K562 (cell line): ENCODE data around the gene PMEPA1. TPM values are rescaled to one million over a fixed set of nuclear protein-coding genes. Genes with fewer than 3 reads are reported as not detected.

Experiments
- ATAC-seq: fragments of 200-7000 bp; cut with Tn5 transposase; 3 replicates; pipeline ENCODE4 v1.9.1; 2020; ENCODE audit warnings: moderate library complexity
- BruUV-seq: library from RNA; stranded (reverse); fragments of 400-500 nt; replicated peaks from 2 replicates; lab custom pipeline; 2021; lab: Mats Ljungman, UMichigan
- CTCF ChIA-PET: fragments of 300-600 bp; formaldehyde crosslinking; extraction: SDS; loops from one replicate; lab custom pipeline; 2021; ENCODE audit warnings: low intra/inter-chr PET ratio; lab: Yijun Ruan, JAX
- POLR2A ChIA-PET: fragments of 300-600, 350-650 bp; sonication (Branson Sonifier 250); formaldehyde crosslinking; extraction: SDS; loops from one replicate; lab custom pipeline; 2021; ENCODE audit warnings: antibody characterized with exemption, inconsistent platforms; lab: Yijun Ruan, JAX
- DNase-seq, 4 experiments: peaks; one replicate each; pipeline versions ENCODE4 v3.0.0 to v3.0.0-alpha.2; 2011 to 2018; ENCODE audit warnings: low spot score in 3 of 4, mixed read lengths in 3 of 4; ENCODE audit errors: extremely low read depth in 1 of 4
- FAIRE-seq: peaks from 2 replicates; lab custom pipeline; 2011; peaks lifted over from hg19 to GRCh38; lab: Jason Lieb, UNC
- H2AFZ ChIP-seq: 2 replicates; pipeline ENCODE4 v1.6.0; 2011; ENCODE audit warnings: low read depth, low read length, control low read depth, inconsistent platforms
- H3K27ac ChIP-seq: fragments of 200-600 bp; 3 replicates; pipeline ENCODE4 v1.8.0; 2011; ENCODE audit warnings: low read depth, mild to moderate bottlenecking, control low read depth, inconsistent platforms, low read length, moderate library complexity, mixed read lengths; ENCODE audit errors: extremely low read depth
- H3K27me3 ChIP-seq, 2 experiments: fragments of 300-600 bp in 1 of 2; 2 replicates in 1 of 2; 3 replicates in 1 of 2; pipeline versions ENCODE4 v1.6.0 to v1.8.0; 2011; ENCODE audit warnings: inconsistent platforms in 2 of 2, low read length in 2 of 2, mild to moderate bottlenecking in 1 of 2, mixed read lengths in 1 of 2, moderate library complexity in 1 of 2; ENCODE audit not compliant: control insufficient read depth in 2 of 2, insufficient read depth in 2 of 2
- H3K36me3 ChIP-seq: fragments of 300-600 bp; 3 replicates; pipeline ENCODE4 v1.8.0; 2011; ENCODE audit warnings: mild to moderate bottlenecking, low read length, inconsistent platforms; ENCODE audit not compliant: control insufficient read depth, insufficient read depth
- H3K4me1 ChIP-seq, 2 experiments: fragments of 200-600 bp in 1 of 2; replicated peaks in 1 of 2; 2 replicates in 1 of 2; 3 replicates in 1 of 2; pipeline versions ENCODE4 v1.5.1 to v1.8.0; 2011; ENCODE audit warnings: inconsistent platforms in 2 of 2, low read length in 2 of 2, mild to moderate bottlenecking in 1 of 2, mixed read lengths in 1 of 2, moderate library complexity in 1 of 2; ENCODE audit not compliant: control insufficient read depth in 2 of 2, insufficient read depth in 2 of 2
- H3K4me2 ChIP-seq: 2 replicates; pipeline ENCODE4 v1.6.1; 2011; ENCODE audit warnings: low read length, control low read depth, inconsistent platforms, mixed read lengths; ENCODE audit not compliant: insufficient read depth
- H3K4me3 ChIP-seq: fragments of 200-600 bp; sonication (generic), shearing (Covaris generic); 2 replicates; pipeline ENCODE4 v1.5.1; 2016; ENCODE audit warnings: control low read depth, inconsistent platforms
- H3K79me2 ChIP-seq: fragments of 200-600 bp; 3 replicates; pipeline ENCODE4 v1.8.0; 2011; ENCODE audit warnings: low read length, inconsistent platforms; ENCODE audit not compliant: control insufficient read depth, insufficient read depth
- H3K9ac ChIP-seq, 2 experiments: 2 replicates each; pipeline versions ENCODE4 v1.6.0 to v1.6.1; 2011; ENCODE audit warnings: low read depth in 2 of 2, low read length in 2 of 2, control low read depth in 1 of 2, inconsistent platforms in 1 of 2, mild to moderate bottlenecking in 1 of 2, mixed read lengths in 1 of 2; ENCODE audit not compliant: insufficient read depth in 1 of 2
- H3K9me1 ChIP-seq: one replicate; pipeline ENCODE4 v1.6.0; 2011; ENCODE audit warnings: inconsistent platforms, mild to moderate bottlenecking, low read length, moderate library complexity; ENCODE audit not compliant: control insufficient read depth, insufficient read depth
- H3K9me3 ChIP-seq: replicated peaks from 2 replicates; pipeline ENCODE4 v1.5.1; 2011; ENCODE audit warnings: low read depth, low read length, inconsistent platforms; ENCODE audit not compliant: control insufficient read depth, insufficient read depth
- H4K20me1 ChIP-seq: replicated peaks from 2 replicates; pipeline ENCODE4 v1.6.1; 2011; ENCODE audit warnings: low read length, inconsistent platforms, mixed read lengths; ENCODE audit not compliant: control insufficient read depth, insufficient read depth
- COPS2 ChIP-seq: fragments of 450-650 bp; conservative IDR thresholded peaks from 2 replicates; pipeline ENCODE4 v1.6.1; 2016; ENCODE audit warnings: mild to moderate bottlenecking, moderate library complexity
- FOXA3 ChIP-seq, 2 experiments: fragments of 450-650 bp in 1 of 2; sonication (generic) in 1 of 2; formaldehyde crosslinking; IDR thresholded peaks in 1 of 2; conservative IDR thresholded peaks in 1 of 2; 2 replicates each; pipeline versions ENCODE4 v1.4.0 to v1.8.0; 2020 to 2022; ENCODE audit warnings: mild to moderate bottlenecking in 2 of 2, missing genetic modification reagents in 1 of 2
- GTF2F1 ChIP-seq: IDR thresholded peaks from 2 replicates; pipeline ENCODE4 v1.6.1; 2011; ENCODE audit warnings: low read depth, low read length, improper control_type of control experiment
- MCM5 ChIP-seq: fragments of 450-650 bp; IDR thresholded peaks from 2 replicates; pipeline ENCODE4 v1.6.1; 2016; ENCODE audit warnings: low read depth
- NFIC ChIP-seq: fragments of 450-650 bp; IDR thresholded peaks from 2 replicates; pipeline ENCODE4 v1.6.1; 2017; ENCODE audit warnings: mild to moderate bottlenecking, inconsistent platforms
- SOX6 ChIP-seq: fragments of 450-650 bp; IDR thresholded peaks from 2 replicates; pipeline ENCODE4 v1.6.1; 2014; ENCODE audit warnings: mild to moderate bottlenecking
- SP2 ChIP-seq: IDR thresholded peaks from 2 replicates; pipeline ENCODE4 v1.6.1; 2011; ENCODE audit warnings: mild to moderate bottlenecking, low read depth, low read length, moderate library complexity; ENCODE audit not compliant: poor library complexity, severe bottlenecking; ENCODE audit errors: extremely low read depth
- WGBS: fragments of 100-300 bp; shearing (Covaris generic); methylation state at CpG from one replicate; pipeline ENCODE4 v1.1.6; 2016; ENCODE audit warnings: low coverage, mixed read lengths; ENCODE audit not compliant: insufficient coverage; ENCODE audit errors: missing lambda C conversion rate; 5-methylcytosine and 5-hydroxymethylcytosine counted together
- in situ Hi-C: fragments of 300-500 bp; cut with MboI; formaldehyde crosslinking; loops from 4 replicates; pipeline ENCODE4 v1.15.0; 2018; ENCODE audit warnings: inconsistent platforms, mixed read lengths
- intact Hi-C: fragments of 100-400 bp; cut with micrococcal nuclease; formaldehyde crosslinking; loops from 2 replicates; pipeline ENCODE4 v1.14.2; 2022
- polyA plus RNA-seq, 8 experiments: library from polyadenylated mRNA; depleted of rRNA in 4 of 8; stranded (reverse) in 5 of 8; unstranded in 3 of 8; fragments of >200 nt; fragmentation: Nextera tagmentation in 2 of 8; fragmentation: Illumina TruSeq in 1 of 8; extraction: Ambion mirVana in 2 of 8; extraction: Trizol in 1 of 8; gene quantifications; 2 replicates each; pipeline versions ENCODE4 v1.2.1 to v1.2.3, GENCODE V29; 2011 to 2014; ENCODE audit warnings: inconsistent platforms in 1 of 8, missing spikeins in 1 of 8
- total RNA-seq, 7 experiments: library from RNA; depleted of rRNA in 6 of 7; stranded (reverse); fragments of >200 nt in 6 of 7; fragmentation: Illumina TruSeq in 2 of 7; extraction: Trizol in 2 of 7; gene quantifications; 2 replicates each; pipeline versions ENCODE4 v1.2.1 to v1.2.3, GENCODE V29; 2011 to 2021; ENCODE audit warnings: low replicate concordance in 1 of 7
- TF ChIP-seq, protein P1 (sequence below): sonication (generic); formaldehyde crosslinking; IDR thresholded peaks from 2 replicates; pipeline ENCODE4 v1.8.0; 2022; ENCODE audit warnings: mild to moderate bottlenecking, missing genetic modification reagents

Gene PMEPA1
- total and polyA plus RNA-seq, 9 of the 15 experiments (the other 6 are each of a cell fraction or from before 2014, with no cell fraction given), result 0.16 TPM; not detected in 8

DNA sequence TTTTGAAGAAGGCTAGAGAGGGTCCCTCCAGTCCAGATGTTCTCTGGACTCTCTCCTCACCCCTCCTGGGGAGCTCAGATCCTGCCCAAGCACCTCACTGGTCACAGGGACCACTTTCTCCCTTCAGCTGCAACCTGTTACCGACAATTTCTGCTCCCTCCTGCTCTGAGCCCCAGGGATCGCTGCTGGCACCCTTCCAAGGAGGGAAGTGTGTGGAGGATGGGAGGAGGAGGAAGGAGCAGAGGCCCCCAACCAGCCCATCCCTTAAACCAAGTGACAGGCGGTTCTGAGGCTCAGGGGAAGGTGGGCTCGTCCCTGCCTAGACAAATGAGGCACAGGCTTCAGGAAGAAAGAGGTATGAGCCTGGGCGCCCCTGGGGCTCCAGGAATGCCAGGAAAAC, 13.9 kb downstream of the PMEPA1 start:
- Histone ChIP-seq H3K4me3 (no peak overlapping the region), H3K27ac (no peak overlapping the region), H3K9me3 (no peaks in the 10 kb centered on the region), H2AFZ (no peak overlapping the region), H3K36me3 (no peaks in the 10 kb centered on the region), H3K79me2 (no peaks in the 10 kb centered on the region), H3K9me1 (peaks cover 3% of the 10 kb centered on the region), H3K9ac (no peak overlapping the region), H3K27me3 (peaks cover 54 to 88% of the 10 kb centered on the region in 2 experiments), H3K4me2 (no peak overlapping the region), H4K20me1 (peaks cover 20% of the 10 kb centered on the region), H3K4me1 (no peaks in the 10 kb centered on the region)
- POLR2A ChIA-PET, result interaction anchor here (1.0 kb wide), 1 partner anchor 13 kb away, joined by 3 read pairs; no protein-coding TSS in a partner anchor
- ATAC-seq, result no peak
- TF ChIP-seq NFIC (0 out of 2 replicates have a peak, but pooled peaks have one; percentile 9), MCM5 (no peak), FOXA3 (CRISPR knock-in tag; conservative IDR thresholded peaks at IDR 0.05 in 1 of 2, IDR thresholded peaks at IDR 0.05 in 1 of 2) (no peak), SP2 (no peak), COPS2 (no peak), GTF2F1 (no peak), SOX6 (no peak)
- TF ChIP-seq, protein P1, sequence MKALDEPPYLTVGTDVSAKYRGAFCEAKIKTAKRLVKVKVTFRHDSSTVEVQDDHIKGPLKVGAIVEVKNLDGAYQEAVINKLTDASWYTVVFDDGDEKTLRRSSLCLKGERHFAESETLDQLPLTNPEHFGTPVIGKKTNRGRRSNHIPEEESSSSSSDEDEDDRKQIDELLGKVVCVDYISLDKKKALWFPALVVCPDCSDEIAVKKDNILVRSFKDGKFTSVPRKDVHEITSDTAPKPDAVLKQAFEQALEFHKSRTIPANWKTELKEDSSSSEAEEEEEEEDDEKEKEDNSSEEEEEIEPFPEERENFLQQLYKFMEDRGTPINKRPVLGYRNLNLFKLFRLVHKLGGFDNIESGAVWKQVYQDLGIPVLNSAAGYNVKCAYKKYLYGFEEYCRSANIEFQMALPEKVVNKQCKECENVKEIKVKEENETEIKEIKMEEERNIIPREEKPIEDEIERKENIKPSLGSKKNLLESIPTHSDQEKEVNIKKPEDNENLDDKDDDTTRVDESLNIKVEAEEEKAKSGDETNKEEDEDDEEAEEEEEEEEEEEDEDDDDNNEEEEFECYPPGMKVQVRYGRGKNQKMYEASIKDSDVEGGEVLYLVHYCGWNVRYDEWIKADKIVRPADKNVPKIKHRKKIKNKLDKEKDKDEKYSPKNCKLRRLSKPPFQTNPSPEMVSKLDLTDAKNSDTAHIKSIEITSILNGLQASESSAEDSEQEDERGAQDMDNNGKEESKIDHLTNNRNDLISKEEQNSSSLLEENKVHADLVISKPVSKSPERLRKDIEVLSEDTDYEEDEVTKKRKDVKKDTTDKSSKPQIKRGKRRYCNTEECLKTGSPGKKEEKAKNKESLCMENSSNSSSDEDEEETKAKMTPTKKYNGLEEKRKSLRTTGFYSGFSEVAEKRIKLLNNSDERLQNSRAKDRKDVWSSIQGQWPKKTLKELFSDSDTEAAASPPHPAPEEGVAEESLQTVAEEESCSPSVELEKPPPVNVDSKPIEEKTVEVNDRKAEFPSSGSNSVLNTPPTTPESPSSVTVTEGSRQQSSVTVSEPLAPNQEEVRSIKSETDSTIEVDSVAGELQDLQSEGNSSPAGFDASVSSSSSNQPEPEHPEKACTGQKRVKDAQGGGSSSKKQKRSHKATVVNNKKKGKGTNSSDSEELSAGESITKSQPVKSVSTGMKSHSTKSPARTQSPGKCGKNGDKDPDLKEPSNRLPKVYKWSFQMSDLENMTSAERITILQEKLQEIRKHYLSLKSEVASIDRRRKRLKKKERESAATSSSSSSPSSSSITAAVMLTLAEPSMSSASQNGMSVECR, result no peak
- CTCF ChIA-PET, result no interaction called here
- no peak for FAIRE-seq
- intact Hi-C loops (no loop called here), in situ Hi-C loops (no loop called here)
- WGBS, result 2% methylated on average over 5 of the region's 5 CpGs
- BruUV-seq, result no TSS peak
- DNase-seq, result no peak
